ENCODE data around the gene IL27RA.

DNA sequence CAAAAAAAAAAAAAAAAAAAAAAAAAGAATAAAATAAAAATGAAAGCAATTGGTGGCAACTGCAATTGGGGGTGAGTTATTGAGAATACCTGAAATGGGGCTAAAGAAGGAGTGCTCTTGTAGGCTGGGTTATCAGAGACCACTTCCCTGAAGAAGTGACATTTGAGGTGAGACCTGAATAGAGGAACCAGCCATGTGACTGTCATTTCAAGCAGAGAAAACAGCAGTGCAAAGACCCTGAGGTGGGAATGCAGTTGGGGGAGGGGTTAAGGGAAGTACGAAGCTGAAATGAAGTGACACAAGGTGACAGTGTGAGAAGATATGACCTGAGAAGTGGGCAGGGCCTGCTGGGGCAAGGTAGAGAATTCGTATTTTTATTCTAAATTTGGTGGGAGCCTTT lies 34.6 kb downstream of the IL27RA start:
- TF ChIP-seq CTCF (IDR thresholded peaks at IDR 0.05): no peak
- TF ChIP-seq POLR2AphosphoS5 (IDR thresholded peaks at IDR 0.05): no peak
